GM19023 (cell line): ENCODE data around the gene OSBPL5.
"Not testable (repeated sequence)": the region's sequence is repeated elsewhere in the genome, so short reads cannot be mapped to it uniquely, and the experiment has no call there.

Experiments
- ATAC-seq: cut with Tn5 transposase; IDR thresholded peaks from one replicate; pipeline ENCODE4 v1.9.1; 2021; ENCODE audit warnings: mild to moderate bottlenecking, moderate library complexity; ENCODE audit not compliant: unreplicated experiment

OSBPL5 gene

DNA sequence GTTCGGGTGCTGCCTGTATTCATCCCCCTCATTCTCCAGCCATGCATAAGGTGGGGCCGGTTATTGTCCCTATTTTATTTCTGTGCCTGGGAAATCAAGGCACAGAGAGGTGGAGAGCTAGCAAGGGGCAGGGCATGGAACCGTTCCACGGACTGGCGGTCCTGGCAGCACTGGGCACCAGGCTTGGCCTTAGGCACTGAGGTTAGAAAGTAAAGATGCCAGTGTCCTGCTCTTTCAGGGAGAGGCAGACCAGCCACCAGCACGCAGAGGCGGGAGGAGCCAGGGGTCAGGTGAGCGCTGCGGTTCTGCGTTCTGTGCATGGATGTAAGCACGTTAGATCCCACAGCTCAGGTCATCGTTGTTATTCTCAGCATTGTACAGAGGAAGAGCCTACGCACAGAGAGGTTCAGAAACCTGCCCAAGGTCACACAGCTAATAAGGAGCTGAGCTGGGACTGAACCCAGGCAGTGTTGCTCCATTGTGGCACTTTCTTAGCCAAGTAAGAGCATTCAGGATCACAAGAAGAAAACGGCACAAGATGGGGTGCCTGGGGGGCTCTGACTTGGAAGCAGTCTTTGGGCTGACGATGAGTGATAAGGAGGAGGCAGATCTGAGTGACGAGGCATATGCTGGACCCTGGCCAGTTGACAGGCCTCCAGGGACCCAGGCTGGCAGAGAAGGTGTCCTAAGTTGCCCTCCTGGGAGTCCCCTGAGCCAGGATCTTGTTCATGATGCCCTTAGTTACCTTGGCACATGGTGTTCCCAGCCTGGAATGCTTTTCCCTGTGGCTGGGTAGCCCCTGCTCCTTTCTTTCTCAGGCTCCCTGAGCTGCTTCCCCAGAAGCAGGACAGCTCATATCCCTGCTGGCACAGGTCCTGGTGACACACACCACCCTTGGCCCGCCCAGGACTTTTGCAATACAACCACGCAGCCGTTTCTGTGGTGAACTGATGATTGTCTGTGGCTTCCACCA is 41.1 kb downstream of the OSBPL5 start:
- no peak for ATAC-seq

GRCh38 chr11:3123305-3123704 is 41.8 kb downstream of the OSBPL5 start:
- ATAC-seq, result no peak

GRCh38 chr11:3122775-3123201 is 42.3 kb downstream of the OSBPL5 start:
- no peak for ATAC-seq

GRCh38 chr11:3121931-3122774 is 43.0 kb downstream of the OSBPL5 start:
- no peak for ATAC-seq

- ATAC-seq, result no peak
Observed at GRCh38 chr11:3121416-3121815, 43.7 kb downstream of the OSBPL5 start.

DNA sequence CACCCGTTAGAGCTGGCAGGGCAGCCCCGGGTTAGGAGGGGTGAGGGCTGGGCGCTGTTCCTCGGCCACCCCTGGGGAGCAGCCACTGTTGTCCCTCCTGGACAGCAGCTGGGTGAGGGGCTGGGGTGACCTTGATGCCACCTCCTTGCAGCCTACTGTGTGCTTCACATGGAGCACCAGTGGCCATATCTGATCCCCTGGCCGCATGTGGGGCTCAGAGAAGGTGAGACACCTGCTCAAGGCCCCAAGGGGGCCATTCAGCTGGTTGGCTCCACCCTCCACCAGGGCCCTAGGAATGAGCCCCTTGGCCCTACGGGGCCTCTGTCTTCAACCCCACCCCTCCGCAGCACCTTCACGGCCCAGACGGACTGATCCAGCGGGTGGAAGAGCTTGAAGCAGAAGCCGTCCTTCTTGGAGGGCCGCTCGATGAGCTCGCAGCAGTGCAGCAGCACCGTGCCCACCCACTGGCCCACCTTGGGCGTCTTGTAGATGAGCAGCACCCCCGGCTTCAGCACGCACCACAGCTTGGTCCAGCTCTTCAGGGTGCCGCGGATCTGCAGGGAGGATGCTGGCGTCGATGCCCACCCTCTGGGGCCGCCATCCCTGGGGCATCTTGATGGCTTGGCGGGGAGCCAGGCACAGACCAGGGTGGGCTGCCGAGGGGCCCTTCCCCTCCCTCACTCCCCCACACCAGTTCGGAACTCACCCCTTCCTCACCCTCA is 44.9 kb downstream of the OSBPL5 start:
- no peak for ATAC-seq

- ATAC-seq, result no peak
Observed at GRCh38 chr11:3119141-3119821, 45.8 kb downstream of the OSBPL5 start.

DNA sequence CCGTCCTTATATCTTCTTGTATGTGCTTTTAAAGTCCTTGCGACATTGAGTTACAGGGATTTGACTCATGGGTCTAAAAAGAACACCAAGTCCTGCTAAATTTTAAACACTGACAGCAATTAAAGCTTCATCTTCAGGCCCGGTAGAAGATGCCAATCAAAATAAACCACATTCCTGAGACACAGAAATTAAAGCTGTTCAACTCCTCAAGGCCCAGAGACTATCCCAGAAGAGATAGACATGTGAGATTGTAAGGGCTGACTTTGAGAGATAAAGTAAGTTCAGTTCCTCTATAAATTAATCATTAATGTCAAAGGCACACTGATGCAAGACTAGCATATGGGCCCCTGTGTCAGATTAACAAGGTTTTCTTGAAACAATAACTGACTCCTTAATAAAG is 49.8 kb downstream of the OSBPL5 start:
- ATAC-seq, result no peak

DNA sequence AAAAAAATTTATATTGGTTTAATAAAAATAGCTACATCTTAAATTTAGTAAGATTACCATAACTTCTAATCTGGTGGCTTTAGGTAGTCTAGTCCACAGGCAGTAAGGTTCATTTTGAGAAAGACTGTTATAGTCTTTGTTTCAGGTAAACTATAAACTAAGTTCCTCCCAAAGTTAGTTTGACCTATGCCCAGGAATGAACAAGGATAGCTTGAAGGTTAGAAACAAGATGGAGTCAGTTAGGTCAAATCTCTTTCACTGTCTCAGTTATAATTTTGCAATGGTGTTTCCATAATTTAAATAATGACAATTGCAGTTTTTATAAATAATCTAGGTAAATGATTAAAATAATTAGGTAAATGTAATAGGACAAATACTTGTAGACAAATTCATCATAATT is 51.4 kb downstream of the OSBPL5 start:
- not testable (repeated sequence) for ATAC-seq

DNA sequence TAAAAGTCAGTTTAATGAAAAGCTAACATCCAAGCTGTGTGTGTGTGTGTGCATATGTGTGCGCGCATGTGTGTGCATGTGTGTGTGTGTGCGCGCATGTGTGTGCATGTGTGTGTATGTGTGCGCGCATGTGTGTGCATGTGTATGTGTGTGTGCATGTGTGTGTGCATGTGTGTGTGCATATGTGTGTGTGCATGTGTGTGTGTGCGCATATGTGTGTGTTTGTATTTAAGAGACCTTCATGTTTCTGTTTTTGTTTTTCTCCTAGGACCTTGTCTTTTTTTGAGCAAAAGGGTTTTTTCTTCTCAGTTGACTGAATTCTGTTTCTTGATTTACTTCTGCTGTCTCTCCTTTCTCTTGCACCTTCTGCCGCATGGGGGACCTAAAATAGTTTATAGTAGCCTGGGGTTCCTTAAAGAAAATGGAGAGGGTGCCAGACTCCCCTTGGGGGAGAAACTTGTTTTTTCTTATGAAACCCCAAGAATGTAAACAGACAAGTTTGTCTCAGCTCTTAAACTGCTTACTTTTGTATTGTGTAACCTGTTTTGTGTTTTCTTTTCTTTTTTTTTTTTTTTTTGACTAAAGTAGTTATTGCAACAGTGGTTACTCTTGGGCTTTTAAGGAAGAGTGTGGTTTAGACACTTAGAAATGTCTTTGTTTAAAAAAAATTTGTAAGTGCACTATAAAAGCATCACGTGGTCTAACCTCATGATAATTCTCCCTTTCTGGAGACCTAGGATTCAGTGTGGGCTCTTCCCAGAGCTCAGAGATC is 53.0 kb downstream of the OSBPL5 start:
- no peak for ATAC-seq

DNA sequence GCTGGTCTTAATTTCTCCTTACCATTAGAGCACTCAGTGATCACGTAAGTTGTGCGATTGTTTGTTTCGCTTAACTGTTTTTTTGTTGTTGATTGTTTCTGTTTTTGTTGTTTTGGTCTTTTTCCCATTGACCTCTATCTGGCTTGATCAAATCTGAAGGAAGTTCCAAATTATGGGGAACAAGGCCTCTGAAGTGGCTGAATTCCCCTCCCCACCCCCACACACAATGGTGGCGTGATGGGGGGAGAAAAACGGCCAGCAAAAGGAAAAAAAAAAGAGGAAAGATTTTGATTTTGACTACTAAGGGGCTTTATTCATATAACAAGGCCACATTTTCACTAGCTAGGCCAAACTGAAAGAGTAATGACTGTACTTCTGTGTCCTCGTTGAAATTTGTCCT is 53.6 kb downstream of the OSBPL5 start:
- no peak for ATAC-seq

DNA sequence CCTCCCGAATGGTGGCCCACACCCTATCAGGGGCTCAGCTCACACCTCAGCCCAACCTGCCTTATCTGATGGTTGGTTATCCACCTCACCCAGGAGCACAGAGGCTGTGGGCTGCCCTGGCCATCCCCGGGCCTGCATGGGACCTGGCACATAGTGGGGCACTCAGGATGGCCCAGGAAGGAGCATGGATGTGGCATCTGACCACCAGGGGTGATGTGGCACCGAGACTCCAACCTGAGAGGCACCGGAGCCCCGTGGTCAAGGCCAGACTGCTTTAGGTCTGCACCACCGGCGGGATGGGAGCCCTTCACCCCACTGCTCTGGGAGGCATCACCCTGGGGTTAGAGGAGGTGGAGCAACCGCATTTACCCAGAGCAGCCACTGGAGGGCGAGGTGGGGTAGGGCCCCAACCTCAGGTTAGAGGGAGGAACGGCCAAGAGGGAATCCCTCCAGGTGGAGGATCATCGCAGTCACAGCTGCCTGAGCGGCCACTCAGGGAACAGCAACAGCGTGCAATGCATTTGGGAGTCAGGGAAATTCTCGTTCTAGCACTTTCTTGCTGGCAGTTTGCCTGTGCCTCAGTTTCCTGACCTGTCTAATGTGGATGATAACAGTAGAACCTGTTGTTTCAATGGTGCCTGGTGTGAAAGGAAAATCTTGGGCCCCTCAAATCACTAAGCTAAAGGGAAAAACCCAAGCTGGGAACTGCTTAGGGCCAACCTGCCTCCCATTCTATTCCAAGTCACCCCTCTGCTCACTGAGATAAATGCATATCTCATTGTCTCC is 55.0 kb downstream of the OSBPL5 start:
- ATAC-seq, result no peak

DNA sequence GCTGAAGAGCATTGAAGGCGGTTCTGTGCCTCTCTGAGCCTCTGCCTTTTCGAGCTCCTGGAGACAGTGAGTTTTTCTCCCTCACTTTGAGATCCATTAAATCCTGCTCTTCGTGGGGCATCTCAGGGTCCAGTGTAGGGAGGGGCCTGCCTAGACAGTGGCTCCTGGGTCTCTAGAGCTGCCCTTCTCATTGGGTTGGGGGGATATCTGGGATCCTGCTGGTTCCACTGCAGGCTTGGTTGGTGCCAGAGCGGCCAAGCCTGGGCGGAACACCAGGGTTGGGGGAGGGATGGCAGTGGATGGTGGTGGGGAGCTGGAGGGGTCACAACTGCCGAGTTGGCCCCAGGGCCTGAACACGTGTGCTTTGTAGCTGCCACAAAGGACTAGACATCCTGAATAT is 55.7 kb downstream of the OSBPL5 start:
- ATAC-seq, result no peak

DNA sequence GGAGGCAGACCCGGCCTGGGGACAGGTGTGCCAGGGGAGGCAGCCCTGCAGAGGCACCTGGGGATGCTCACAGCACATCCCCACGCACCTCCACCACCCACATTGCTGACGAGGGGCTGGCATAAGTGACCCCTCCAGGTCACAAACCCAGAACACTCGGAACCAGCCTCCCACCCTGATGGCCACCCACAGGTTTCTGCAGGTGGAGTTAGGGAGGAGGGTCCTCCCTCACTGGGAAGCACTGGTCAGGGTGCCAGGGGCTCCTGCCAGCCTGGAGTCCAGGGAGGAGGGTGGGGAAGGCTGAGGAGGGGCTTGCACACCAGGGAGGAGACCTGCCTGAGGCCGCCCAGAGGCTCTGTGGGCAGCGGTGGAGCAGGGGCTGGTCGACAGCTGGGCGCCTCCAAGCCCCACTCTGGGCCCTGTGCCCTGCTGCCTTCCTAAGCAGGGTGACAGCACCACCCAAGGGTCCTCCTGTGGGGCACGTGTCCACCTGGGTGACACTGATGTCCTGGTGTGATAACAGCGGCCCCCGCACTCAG is 56.9 kb downstream of the OSBPL5 start:
- ATAC-seq, result no peak

DNA sequence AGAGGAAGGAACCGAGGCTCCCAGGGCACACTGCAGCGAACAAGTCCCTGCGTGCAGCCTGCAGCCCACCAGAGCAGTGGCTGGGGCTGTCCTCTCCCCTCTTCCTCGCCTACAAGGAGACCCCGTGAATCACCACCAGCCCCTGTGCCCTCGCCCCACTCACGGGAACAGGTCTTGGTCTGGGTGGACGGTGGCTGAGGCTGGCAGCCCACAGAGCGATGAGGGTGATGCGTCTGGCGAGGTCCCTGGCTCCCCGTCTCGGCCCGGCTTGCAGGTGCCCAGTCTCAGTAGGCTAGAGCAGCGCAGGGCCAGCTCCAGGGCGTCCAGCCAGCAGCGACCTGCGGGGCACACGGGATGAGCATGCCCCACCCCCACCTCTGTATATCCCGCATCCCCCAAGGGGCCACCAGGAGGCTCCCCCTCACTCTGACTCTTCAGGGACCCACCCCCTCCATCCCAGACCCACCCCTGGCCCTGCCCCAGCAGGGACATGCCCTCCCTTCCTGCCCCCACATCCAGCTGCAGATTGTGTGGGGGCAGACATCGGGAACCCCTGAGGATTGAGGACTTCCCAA is 57.4 kb downstream of the OSBPL5 start:
- ATAC-seq, result no peak

DNA sequence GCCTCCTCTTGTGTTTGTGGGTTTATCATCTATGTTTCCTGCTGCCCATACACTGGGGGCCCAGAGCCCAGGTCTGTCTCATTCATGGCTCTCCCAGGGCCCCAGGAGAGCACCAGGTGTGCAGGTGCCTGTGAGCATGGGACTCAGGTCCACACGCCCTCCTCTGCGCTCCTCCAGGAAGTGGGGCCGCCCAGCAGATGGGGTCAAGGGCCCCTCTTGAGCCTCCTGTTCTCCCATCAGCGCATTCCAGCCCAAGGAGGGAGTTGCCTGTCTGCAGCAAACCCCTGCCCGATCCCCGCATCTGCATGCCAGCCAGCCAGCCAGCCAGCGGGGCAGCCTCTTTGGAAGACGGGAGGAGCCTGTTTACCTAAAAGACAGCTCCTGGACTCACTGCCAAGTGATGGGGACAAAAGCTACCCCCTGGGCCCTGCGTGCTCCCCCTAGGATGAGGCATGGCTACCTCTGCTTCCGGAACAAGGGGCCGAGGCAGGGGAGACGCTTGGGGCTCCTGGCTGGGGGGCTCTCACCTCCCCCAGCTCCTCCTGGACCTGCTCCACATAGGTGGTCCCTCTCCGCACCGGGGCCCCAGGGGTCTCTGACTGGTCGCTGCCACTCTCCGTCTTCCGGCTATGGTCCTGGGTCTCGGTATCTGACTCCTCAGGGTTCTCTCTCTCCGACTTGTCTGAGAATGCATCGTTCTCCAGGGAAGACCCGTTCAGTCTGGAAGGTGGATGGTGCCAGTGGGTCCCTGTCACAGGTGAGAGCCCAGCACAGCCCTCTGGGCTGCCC is 58.2 kb downstream of the OSBPL5 start:
- ATAC-seq, result no peak
